DOHH2 (cell line): ENCODE data around the gene DZANK1.

Experiments used
- CTCF ChIP-seq: fragments of 200-600 bp; sonication (generic); IDR thresholded peaks from one replicate; pipeline ENCODE4 v1.5.1; 2014; ENCODE audit warnings: antibody characterized with exemption, mild to moderate bottlenecking, low read depth, low read length; ENCODE audit not compliant: poor library complexity, severe bottlenecking
- EZH2phosphoT487 ChIP-seq: fragments of 200-600 bp; sonication (generic); IDR thresholded peaks from 2 replicates; pipeline ENCODE4 v1.6.1; 2017; ENCODE audit warnings: borderline replicate concordance, mild to moderate bottlenecking, antibody characterized with exemption, low read length, moderate library complexity, mixed read lengths

GRCh38 chr20:18430172-18430826, 36.5 kb downstream of the DZANK1 start:
- TF ChIP-seq CTCF, result no peak
- TF ChIP-seq EZH2phosphoT487, result no peak
